WERI-Rb-1 (cell line): ENCODE measurements around the gene TRIM33.
"Not testable (repeated sequence)": the region's sequence is repeated elsewhere in the genome, so short reads cannot be mapped to it uniquely, and the experiment has no call there.

Experiments
- DNase-seq: peaks from one replicate; pipeline ENCODE4 v3.0.0-alpha.2; 2020
- H3K27ac ChIP-seq: fragments of 250-450 bp; sonication (Bioruptor Pico); 2 replicates; pipeline ENCODE4 v1.5.1; 2020; ENCODE audit warnings: mild to moderate bottlenecking, moderate library complexity
- H3K27me3 ChIP-seq: fragments of 250-450 bp; sonication (Bioruptor Pico); 2 replicates; pipeline ENCODE4 v1.5.1; 2021; ENCODE audit warnings: mild to moderate bottlenecking, low read depth, moderate library complexity; ENCODE audit not compliant: insufficient read depth, severe bottlenecking
- H3K36me3 ChIP-seq: fragments of 250-450 bp; sonication (Bioruptor Pico); 2 replicates; pipeline ENCODE4 v1.5.1; 2020; ENCODE audit warnings: mild to moderate bottlenecking, moderate library complexity
- H3K4me3 ChIP-seq: 2 replicates; pipeline ENCODE4 v1.5.1; 2011; ENCODE audit warnings: low read depth, mild to moderate bottlenecking, control low read depth, low read length
- H3K9me3 ChIP-seq: fragments of 250-450 bp; sonication (Bioruptor Pico); 2 replicates; pipeline ENCODE4 v1.5.1; 2021; ENCODE audit warnings: mild to moderate bottlenecking, moderate library complexity; ENCODE audit not compliant: severe bottlenecking
- TF ChIP-seq, protein P1 (sequence below): IDR thresholded peaks from 2 replicates; pipeline ENCODE4 v1.5.1; 2011; ENCODE audit warnings: low read depth, mild to moderate bottlenecking, control low read depth, inconsistent platforms, low read length

Gene TRIM33

DNA sequence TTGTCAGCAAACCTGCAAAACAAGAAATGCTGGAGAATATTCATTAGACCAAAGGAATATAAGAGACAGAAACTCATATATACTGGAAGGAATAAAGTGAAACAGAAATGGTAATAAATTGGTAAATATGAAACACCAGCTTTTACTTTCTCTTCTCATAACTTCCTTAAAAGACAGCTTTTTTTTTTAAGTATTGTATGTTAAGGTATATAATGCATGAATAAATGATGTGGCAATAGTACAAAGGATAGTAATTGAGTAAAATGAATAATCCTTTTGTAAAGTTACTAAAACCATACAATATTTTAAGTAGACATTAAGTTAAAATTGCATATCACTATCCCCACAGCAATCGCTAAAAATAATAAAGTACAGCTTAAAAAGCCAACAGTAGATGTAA is 64.8 kb downstream of the TRIM33 start:
- Histone ChIP-seq H3K4me3 (no peak overlapping the region), H3K36me3 (peaks cover 55% of the 10 kb centered on the region), H3K9me3 (no peaks in the 10 kb centered on the region), H3K27me3 (no peaks in the 10 kb centered on the region), H3K27ac (no peak overlapping the region)
- no peak for DNase-seq
- TF ChIP-seq, protein P1, sequence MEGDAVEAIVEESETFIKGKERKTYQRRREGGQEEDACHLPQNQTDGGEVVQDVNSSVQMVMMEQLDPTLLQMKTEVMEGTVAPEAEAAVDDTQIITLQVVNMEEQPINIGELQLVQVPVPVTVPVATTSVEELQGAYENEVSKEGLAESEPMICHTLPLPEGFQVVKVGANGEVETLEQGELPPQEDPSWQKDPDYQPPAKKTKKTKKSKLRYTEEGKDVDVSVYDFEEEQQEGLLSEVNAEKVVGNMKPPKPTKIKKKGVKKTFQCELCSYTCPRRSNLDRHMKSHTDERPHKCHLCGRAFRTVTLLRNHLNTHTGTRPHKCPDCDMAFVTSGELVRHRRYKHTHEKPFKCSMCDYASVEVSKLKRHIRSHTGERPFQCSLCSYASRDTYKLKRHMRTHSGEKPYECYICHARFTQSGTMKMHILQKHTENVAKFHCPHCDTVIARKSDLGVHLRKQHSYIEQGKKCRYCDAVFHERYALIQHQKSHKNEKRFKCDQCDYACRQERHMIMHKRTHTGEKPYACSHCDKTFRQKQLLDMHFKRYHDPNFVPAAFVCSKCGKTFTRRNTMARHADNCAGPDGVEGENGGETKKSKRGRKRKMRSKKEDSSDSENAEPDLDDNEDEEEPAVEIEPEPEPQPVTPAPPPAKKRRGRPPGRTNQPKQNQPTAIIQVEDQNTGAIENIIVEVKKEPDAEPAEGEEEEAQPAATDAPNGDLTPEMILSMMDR = no peak

DNA sequence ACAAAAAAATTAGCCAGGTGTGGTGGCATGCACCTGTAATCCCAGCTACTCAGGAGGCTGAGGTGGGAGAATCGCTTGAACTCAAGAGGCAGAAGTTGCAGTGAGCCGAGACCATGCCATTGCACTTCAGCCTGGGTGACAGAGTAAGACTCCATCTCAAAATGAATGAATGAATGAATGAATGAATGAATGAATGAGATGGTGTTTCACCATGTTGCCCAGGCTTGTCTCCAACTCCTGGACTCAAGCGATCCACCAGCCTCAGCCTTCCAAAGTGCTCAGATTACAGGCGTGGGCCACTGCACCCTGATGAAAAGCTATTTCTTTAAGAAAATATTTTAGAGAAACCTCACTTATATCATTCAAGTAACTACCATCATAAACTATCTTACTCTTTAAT is 67.8 kb downstream of the TRIM33 start:
- not testable (repeated sequence) for DNase-seq, H3K9me3 ChIP-seq, H3K4me3 ChIP-seq, H3K27me3 ChIP-seq, H3K27ac ChIP-seq
- H3K36me3 ChIP-seq = peaks cover 44% of the 10 kb centered on the region

DNA sequence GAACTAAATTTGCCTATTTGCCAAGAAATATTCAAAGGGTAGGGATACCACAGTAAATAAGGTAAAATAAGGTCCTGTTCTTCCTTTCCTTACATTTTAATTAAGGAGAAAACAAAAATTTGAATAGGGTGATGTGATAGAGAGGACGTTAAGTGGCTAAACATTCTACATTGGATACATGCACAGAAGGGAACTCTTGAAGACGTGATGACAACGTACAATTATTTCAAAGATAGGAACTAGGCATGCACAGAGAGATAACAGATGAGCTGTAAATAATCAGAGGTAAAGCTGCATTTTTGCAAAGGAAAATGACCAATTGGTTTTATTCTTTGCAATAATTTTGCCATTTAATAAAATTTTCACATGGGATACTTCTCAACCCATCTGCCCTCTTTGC is 69.7 kb downstream of the TRIM33 start:
- H3K27me3 ChIP-seq = no peaks in the 10 kb centered on the region
- H3K4me3 ChIP-seq = no peak overlapping the region
- H3K36me3 ChIP-seq = peaks cover 39% of the 10 kb centered on the region
- no peak overlapping the region for H3K27ac ChIP-seq
- H3K9me3 ChIP-seq = no peaks in the 10 kb centered on the region
- TF ChIP-seq, protein P1 = no peak
- DNase-seq = no peak

DNA sequence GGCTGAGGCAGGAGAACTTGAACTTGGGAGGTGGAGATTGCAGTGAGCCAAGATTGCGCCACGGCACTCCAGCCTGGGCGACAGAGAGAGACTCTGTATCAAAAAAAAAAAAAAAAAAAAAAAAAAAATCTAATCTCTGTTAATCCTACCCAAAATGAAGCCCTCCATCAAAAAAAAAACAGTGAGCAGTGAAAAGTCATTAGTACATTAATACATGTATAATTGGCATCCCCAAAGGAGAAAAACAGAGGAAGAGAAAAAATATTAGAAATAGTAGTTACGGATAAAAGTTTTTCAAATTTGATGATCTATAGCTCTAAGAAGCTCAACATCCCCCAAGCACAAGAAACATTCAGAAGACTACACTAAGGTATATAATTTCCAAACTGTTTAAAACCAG is 71.6 kb downstream of the TRIM33 start:
- TF ChIP-seq, protein P1 = no peak
- H3K36me3 ChIP-seq = peaks cover 22% of the 10 kb centered on the region
- DNase-seq = no peak
- no peaks in the 10 kb centered on the region for H3K27me3 ChIP-seq
- H3K4me3 ChIP-seq = no peak overlapping the region
- H3K27ac ChIP-seq = no peak overlapping the region
- H3K9me3 ChIP-seq = no peaks in the 10 kb centered on the region

DNA sequence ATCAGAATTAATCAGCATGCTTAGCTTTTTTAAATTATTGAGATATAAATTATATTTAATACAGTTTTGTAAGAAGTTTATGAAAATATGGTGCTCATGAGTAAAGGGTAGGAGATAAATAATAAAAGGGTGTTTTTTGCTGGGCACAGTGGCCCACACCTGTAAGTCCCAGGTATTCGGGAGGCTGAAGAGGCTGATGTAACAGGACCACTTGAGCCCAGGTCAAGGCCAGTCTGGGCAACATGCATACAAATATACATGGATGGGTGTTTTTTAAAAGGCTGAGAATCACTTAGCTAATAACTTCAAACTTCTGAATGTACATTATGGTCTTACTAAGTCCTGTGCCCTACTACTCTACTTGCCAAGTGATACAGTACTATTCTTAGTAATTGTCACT is 73.2 kb downstream of the TRIM33 start:
- Histone ChIP-seq H3K9me3 (no peaks in the 10 kb centered on the region), H3K27me3 (no peaks in the 10 kb centered on the region), H3K36me3 (peaks cover 13% of the 10 kb centered on the region), H3K27ac (no peak overlapping the region), H3K4me3 (no peak overlapping the region)
- no peak for DNase-seq
- TF ChIP-seq, protein P1 = no peak

DNA sequence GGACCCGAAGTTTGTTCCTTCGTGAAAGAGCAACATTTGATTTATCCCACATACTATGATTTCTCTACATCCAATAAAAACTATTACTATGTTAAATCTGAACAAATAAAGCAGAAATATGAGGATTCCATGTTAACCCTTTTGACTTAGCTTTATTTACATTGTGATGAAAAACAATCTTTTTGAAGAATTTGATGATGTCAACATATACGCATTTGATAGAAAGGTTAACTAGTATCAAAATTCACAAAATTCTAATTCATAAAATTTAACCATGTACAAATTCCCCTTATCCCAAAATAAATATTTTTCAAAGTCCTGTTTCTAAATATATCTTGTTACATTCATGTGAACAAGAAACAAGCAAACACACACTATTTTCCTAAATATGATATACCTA is 74.2 kb downstream of the TRIM33 start:
- TF ChIP-seq, protein P1 = no peak
- no peak overlapping the region for H3K4me3 ChIP-seq
- DNase-seq = no peak
- no peaks in the 10 kb centered on the region for H3K27me3 ChIP-seq
- peaks cover 15% of the 10 kb centered on the region for H3K36me3 ChIP-seq
- no peaks in the 10 kb centered on the region for H3K9me3 ChIP-seq
- no peak overlapping the region for H3K27ac ChIP-seq
